Measurements from ENCODE around the gene NAALADL1.

DNA sequence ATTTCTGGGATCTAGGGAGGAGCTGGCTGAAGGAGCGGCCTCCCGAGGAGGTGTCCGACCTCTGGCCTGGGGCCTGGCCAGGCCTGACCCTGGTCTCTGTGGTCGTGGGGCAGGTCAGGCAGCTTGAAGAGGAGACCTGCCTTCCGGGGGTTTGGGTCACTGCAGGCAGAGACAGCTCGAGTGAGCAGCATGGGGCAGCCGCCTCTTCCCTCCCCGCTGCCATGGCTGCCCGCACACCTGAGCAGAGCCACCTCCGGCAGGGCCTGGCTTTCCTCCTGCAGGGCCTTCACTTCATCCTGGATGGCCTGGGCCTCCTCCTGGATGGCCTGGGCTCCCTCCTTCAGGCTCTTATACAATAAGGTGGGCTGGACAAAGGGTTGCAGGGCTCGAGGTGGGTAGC is 8.0 kb upstream of the NAALADL1 start:
- no peak for TF ChIP-seq EZH2 (IDR thresholded peaks at IDR 0.05; ENCODE audit: borderline replicate concordance, low read depth, low read length, poor library complexity, severe bottlenecking)
- TF ChIP-seq, protein P1, sequence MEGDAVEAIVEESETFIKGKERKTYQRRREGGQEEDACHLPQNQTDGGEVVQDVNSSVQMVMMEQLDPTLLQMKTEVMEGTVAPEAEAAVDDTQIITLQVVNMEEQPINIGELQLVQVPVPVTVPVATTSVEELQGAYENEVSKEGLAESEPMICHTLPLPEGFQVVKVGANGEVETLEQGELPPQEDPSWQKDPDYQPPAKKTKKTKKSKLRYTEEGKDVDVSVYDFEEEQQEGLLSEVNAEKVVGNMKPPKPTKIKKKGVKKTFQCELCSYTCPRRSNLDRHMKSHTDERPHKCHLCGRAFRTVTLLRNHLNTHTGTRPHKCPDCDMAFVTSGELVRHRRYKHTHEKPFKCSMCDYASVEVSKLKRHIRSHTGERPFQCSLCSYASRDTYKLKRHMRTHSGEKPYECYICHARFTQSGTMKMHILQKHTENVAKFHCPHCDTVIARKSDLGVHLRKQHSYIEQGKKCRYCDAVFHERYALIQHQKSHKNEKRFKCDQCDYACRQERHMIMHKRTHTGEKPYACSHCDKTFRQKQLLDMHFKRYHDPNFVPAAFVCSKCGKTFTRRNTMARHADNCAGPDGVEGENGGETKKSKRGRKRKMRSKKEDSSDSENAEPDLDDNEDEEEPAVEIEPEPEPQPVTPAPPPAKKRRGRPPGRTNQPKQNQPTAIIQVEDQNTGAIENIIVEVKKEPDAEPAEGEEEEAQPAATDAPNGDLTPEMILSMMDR (conservative IDR thresholded peaks at IDR 0.05; ENCODE audit: low read depth, low read length), result no peak
